C4-2B (cell line): ENCODE data around the gene ZNF488.
A peak's percentile ranks its signal among the peaks of the same experiment; 100 is the strongest.

ENCODE experiments used
- H3K27ac ChIP-seq: fragments of 450-650 bp; 2 replicates; pipeline ENCODE4 v1.5.1; 2017
- ZFX ChIP-seq: fragments of 450-650 bp; IDR thresholded peaks from 2 replicates; pipeline ENCODE4 v1.6.1; 2017
- TF ChIP-seq, protein P1 (sequence below): fragments of 450-650 bp; conservative IDR thresholded peaks from 2 replicates; pipeline ENCODE4 v1.5.1; 2017; ENCODE audit warnings: mild to moderate bottlenecking

Gene ZNF488

GRCh38 chr10:47362199-47362598 is 21.9 kb downstream of the ZNF488 start:
- H3K27ac ChIP-seq, result no peak overlapping the region
- TF ChIP-seq ZFX, result no peak
- TF ChIP-seq, protein P1, sequence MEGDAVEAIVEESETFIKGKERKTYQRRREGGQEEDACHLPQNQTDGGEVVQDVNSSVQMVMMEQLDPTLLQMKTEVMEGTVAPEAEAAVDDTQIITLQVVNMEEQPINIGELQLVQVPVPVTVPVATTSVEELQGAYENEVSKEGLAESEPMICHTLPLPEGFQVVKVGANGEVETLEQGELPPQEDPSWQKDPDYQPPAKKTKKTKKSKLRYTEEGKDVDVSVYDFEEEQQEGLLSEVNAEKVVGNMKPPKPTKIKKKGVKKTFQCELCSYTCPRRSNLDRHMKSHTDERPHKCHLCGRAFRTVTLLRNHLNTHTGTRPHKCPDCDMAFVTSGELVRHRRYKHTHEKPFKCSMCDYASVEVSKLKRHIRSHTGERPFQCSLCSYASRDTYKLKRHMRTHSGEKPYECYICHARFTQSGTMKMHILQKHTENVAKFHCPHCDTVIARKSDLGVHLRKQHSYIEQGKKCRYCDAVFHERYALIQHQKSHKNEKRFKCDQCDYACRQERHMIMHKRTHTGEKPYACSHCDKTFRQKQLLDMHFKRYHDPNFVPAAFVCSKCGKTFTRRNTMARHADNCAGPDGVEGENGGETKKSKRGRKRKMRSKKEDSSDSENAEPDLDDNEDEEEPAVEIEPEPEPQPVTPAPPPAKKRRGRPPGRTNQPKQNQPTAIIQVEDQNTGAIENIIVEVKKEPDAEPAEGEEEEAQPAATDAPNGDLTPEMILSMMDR, result no peak

- no peak overlapping the region for H3K27ac ChIP-seq
- no peak for TF ChIP-seq ZFX
- TF ChIP-seq, protein P1, result peak; percentile 88
These were observed 22.8 kb downstream of the ZNF488 start for GRCh38 chr10:47361293-47361692.

DNA sequence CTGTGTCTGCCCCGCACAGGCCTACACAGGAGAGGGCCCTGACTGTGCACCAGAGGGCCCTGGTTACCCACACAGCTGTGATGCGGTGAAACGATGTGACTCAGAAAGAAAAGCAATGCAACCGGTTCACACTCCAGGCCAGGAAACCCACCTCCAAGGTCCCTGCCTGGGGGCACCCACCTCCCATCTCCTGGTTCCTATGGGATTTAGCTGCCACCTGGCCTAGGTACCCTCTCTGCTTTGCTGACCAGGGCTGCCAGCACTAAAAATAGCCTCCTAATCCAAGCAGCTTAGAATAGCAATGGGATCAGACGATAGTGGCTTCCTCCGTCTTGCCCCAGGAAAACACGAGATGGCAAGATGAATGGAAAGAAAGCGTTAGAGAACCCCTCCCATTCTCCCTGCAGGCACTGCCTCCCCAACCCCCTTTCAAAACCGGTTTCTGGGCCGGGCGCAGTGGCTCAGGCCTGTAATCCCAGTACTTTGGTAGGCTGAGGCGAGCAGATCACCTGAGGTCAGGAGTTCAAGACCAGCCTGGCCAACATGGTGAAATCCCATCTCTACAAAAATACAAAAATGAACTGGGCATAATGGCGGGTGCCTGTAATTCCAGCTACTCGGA is 23.6 kb downstream of the ZNF488 start:
- H3K27ac ChIP-seq, result no peak overlapping the region
- TF ChIP-seq, protein P1, result no peak
- no peak for TF ChIP-seq ZFX

- H3K27ac ChIP-seq, result no peak overlapping the region
- TF ChIP-seq ZFX, result no peak
- TF ChIP-seq, protein P1, result no peak
These were observed 24.3 kb downstream of the ZNF488 start for GRCh38 chr10:47359626-47360418.

DNA sequence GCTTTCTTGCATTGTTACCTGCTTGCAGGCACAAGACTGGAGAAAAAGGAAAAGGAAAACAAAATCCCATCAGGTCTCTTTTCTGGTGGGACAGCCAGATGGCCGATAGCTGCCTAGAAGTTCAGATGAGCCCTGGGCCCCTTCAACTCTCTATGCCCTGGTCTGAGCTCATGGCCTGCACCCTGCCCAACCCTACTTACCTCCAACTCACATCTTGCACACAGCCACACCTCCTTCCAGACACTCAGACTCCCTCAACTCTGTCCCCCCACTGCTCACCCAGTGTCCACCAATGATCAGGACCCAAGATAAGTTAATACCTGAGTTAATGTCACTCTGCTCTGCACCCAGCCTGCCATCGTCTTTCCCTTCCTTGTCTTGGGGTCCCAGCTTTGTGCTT is 25.0 kb downstream of the ZNF488 start:
- no peak overlapping the region for H3K27ac ChIP-seq
- TF ChIP-seq ZFX, result no peak
- TF ChIP-seq, protein P1, result no peak

GRCh38 chr10:47358457-47358856 is 25.6 kb downstream of the ZNF488 start:
- TF ChIP-seq, protein P1, result no peak
- no peak for TF ChIP-seq ZFX
- no peak overlapping the region for H3K27ac ChIP-seq

GRCh38 chr10:47357911-47358310 is 26.2 kb downstream of the ZNF488 start:
- TF ChIP-seq ZFX, result no peak
- TF ChIP-seq, protein P1, result no peak

More at GRCh38 chr10:47357911-47358310, 26.2 kb downstream of the ZNF488 start:
- no peak overlapping the region for H3K27ac ChIP-seq
